WTC11 (cell line): ENCODE results near the gene MYL7. TPM values are rescaled to one million over a fixed set of nuclear protein-coding genes. Genes with fewer than 3 reads are reported as not detected.

Source experiments
- ATAC-seq: fragments of 200-7000 bp; cut with Tn5 transposase; 2 replicates; pipeline ENCODE4 v1.10.0; 2021; ENCODE audit warnings: mild to moderate bottlenecking, moderate library complexity
- CTCF ChIA-PET: fragments of 300-600 bp; sonication (Branson Sonifier 250); formaldehyde crosslinking; loops from one replicate; lab custom pipeline; 2021; ENCODE audit warnings: antibody characterized with exemption; lab: Charles Lee
- POLR2A ChIA-PET: fragments of 350-600 bp; sonication (Branson Sonifier 250); formaldehyde crosslinking; loops from one replicate; lab custom pipeline; 2021; ENCODE audit warnings: antibody characterized with exemption; lab: Charles Lee
- DNase-seq: peaks from one replicate; pipeline ENCODE4 v3.0.0; 2021; ENCODE audit warnings: low spot score
- H3K27ac Mint-ChIP-seq: 2 replicates; pipeline ENCODE4 v1.8.0; 2021; ENCODE audit warnings: mixed read lengths
- H3K27me3 Mint-ChIP-seq: 2 replicates; pipeline ENCODE4 v1.8.0; 2021; ENCODE audit warnings: low read depth, mild to moderate bottlenecking, moderate library complexity, mixed read lengths
- H3K36me3 Mint-ChIP-seq: 2 replicates; pipeline ENCODE4 v1.8.0; 2021; ENCODE audit warnings: mixed read lengths
- H3K4me1 Mint-ChIP-seq: 2 replicates; pipeline ENCODE4 v1.8.0; 2022; ENCODE audit warnings: mixed read lengths
- H3K4me3 Mint-ChIP-seq: 2 replicates; pipeline ENCODE4 v1.8.0; 2021; ENCODE audit warnings: mild to moderate bottlenecking, moderate library complexity, mixed read lengths
- H3K9me3 Mint-ChIP-seq: 2 replicates; pipeline ENCODE4 v1.8.0; 2021; ENCODE audit warnings: mixed read lengths
- CREB1 ChIP-seq: sonication (generic); formaldehyde crosslinking; IDR thresholded peaks from 2 replicates; pipeline ENCODE4 v1.8.0; 2023; ENCODE audit warnings: mild to moderate bottlenecking, missing genetic modification reagents
- EMX1 ChIP-seq: fragments of 250-450 bp; sonication (Bioruptor Pico); IDR thresholded peaks from 2 replicates; pipeline ENCODE4 v1.8.0; 2021; ENCODE audit warnings: mild to moderate bottlenecking
- FOXJ3 ChIP-seq: sonication (generic); formaldehyde crosslinking; IDR thresholded peaks from 2 replicates; pipeline ENCODE4 v1.9.0; 2021; ENCODE audit warnings: missing genetic modification reagents, mild to moderate bottlenecking, borderline replicate concordance
- FOXP1 ChIP-seq: sonication (generic); formaldehyde crosslinking; IDR thresholded peaks from 2 replicates; pipeline ENCODE4 v1.8.0; 2022; ENCODE audit warnings: missing genetic modification reagents, mild to moderate bottlenecking, moderate library complexity, borderline replicate concordance
- GRHL2 ChIP-seq: fragments of 250-450 bp; sonication (Bioruptor Pico); IDR thresholded peaks from 2 replicates; pipeline ENCODE4 v1.8.0; 2022; ENCODE audit warnings: mild to moderate bottlenecking, moderate library complexity; ENCODE audit not compliant: insufficient replicate concordance, severe bottlenecking
- KAT7 ChIP-seq: sonication (generic); formaldehyde crosslinking; IDR thresholded peaks from 2 replicates; pipeline ENCODE4 v1.8.1; 2023; ENCODE audit warnings: missing genetic modification reagents, mild to moderate bottlenecking, borderline replicate concordance
- MXD4 ChIP-seq: fragments of 250-450 bp; sonication (Bioruptor Pico); IDR thresholded peaks from 2 replicates; pipeline ENCODE4 v1.8.0; 2021; ENCODE audit warnings: mild to moderate bottlenecking, moderate library complexity, borderline replicate concordance
- SMAD4 ChIP-seq: sonication (generic); formaldehyde crosslinking; IDR thresholded peaks from 2 replicates; pipeline ENCODE4 v1.8.0; 2022; ENCODE audit warnings: mild to moderate bottlenecking, missing genetic modification reagents
- ZNF219 ChIP-seq: sonication (generic); formaldehyde crosslinking; IDR thresholded peaks from 2 replicates; pipeline ENCODE4 v1.8.0; 2023; ENCODE audit warnings: missing genetic modification reagents, mild to moderate bottlenecking, borderline replicate concordance
- ZNF281 ChIP-seq: sonication (generic); formaldehyde crosslinking; IDR thresholded peaks from 2 replicates; pipeline ENCODE4 v1.8.0; 2023; ENCODE audit warnings: mild to moderate bottlenecking, missing genetic modification reagents
- ZSCAN18 ChIP-seq: fragments of 250-450 bp; sonication (Bioruptor Pico); IDR thresholded peaks from 2 replicates; pipeline ENCODE4 v2.1.2; 2022; ENCODE audit warnings: mild to moderate bottlenecking, moderate library complexity
- total RNA-seq: library from RNA; stranded (reverse); gene quantifications from 3 replicates; pipeline ENCODE4 v1.2.3, GENCODE V29; 2021
- TF ChIP-seq, protein P1 (sequence below): sonication (generic); formaldehyde crosslinking; IDR thresholded peaks from 2 replicates; pipeline ENCODE4 v1.8.0; 2023; ENCODE audit warnings: missing genetic modification reagents, mild to moderate bottlenecking, borderline replicate concordance
- TF ChIP-seq, protein P2 (sequence below): sonication (generic); formaldehyde crosslinking; IDR thresholded peaks from 2 replicates; pipeline ENCODE4 v1.8.1; 2023; ENCODE audit warnings: mild to moderate bottlenecking, missing genetic modification reagents, moderate library complexity
- TF ChIP-seq, protein P3 (sequence below): sonication (generic); formaldehyde crosslinking; IDR thresholded peaks from 2 replicates; pipeline ENCODE4 v1.8.0; 2022; ENCODE audit warnings: missing genetic modification reagents
- TF ChIP-seq, protein P4 (sequence below): sonication (generic); formaldehyde crosslinking; IDR thresholded peaks from 2 replicates; pipeline ENCODE4 v1.8.0; 2022; ENCODE audit warnings: mild to moderate bottlenecking, missing genetic modification reagents

Gene MYL7
- total RNA-seq, 1 experiment from 2014 or later = 0.90 TPM

GRCh38 chr7:44155191-44156185 lies 14.4 kb upstream of the MYL7 start:
- H3K4me3 Mint-ChIP-seq = no peak overlapping the region
- H3K27me3 Mint-ChIP-seq = no peaks in the 10 kb centered on the region
- TF ChIP-seq ZNF281 (CRISPR knock-in tag) = no peak
- no peak for TF ChIP-seq CREB1 (CRISPR knock-in tag)
- TF ChIP-seq, protein P1, sequence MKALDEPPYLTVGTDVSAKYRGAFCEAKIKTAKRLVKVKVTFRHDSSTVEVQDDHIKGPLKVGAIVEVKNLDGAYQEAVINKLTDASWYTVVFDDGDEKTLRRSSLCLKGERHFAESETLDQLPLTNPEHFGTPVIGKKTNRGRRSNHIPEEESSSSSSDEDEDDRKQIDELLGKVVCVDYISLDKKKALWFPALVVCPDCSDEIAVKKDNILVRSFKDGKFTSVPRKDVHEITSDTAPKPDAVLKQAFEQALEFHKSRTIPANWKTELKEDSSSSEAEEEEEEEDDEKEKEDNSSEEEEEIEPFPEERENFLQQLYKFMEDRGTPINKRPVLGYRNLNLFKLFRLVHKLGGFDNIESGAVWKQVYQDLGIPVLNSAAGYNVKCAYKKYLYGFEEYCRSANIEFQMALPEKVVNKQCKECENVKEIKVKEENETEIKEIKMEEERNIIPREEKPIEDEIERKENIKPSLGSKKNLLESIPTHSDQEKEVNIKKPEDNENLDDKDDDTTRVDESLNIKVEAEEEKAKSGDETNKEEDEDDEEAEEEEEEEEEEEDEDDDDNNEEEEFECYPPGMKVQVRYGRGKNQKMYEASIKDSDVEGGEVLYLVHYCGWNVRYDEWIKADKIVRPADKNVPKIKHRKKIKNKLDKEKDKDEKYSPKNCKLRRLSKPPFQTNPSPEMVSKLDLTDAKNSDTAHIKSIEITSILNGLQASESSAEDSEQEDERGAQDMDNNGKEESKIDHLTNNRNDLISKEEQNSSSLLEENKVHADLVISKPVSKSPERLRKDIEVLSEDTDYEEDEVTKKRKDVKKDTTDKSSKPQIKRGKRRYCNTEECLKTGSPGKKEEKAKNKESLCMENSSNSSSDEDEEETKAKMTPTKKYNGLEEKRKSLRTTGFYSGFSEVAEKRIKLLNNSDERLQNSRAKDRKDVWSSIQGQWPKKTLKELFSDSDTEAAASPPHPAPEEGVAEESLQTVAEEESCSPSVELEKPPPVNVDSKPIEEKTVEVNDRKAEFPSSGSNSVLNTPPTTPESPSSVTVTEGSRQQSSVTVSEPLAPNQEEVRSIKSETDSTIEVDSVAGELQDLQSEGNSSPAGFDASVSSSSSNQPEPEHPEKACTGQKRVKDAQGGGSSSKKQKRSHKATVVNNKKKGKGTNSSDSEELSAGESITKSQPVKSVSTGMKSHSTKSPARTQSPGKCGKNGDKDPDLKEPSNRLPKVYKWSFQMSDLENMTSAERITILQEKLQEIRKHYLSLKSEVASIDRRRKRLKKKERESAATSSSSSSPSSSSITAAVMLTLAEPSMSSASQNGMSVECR = no peak
- TF ChIP-seq FOXJ3 = no peak
- TF ChIP-seq GRHL2 (CRISPR knock-in tag) = no peak
- no peak for TF ChIP-seq SMAD4 (CRISPR knock-in tag)
- no peak for TF ChIP-seq EMX1 (CRISPR knock-in tag)
- TF ChIP-seq ZNF219 = no peak
- no peak for TF ChIP-seq KAT7
- TF ChIP-seq, all 79 proteins: peak for 0
- ATAC-seq (no peak), DNase-seq (no peak)
- Mint-ChIP-seq H3K9me3 (no peaks in the 10 kb centered on the region), H3K36me3 (no peaks in the 10 kb centered on the region), H3K4me1 (no peaks in the 10 kb centered on the region), H3K27ac (no peak overlapping the region)
- CTCF ChIA-PET = no interaction called here
- POLR2A ChIA-PET = interaction anchor here (0.5 kb wide), 1 partner anchor 548 kb away, joined by 5 read pairs; no protein-coding TSS in a partner anchor

DNA sequence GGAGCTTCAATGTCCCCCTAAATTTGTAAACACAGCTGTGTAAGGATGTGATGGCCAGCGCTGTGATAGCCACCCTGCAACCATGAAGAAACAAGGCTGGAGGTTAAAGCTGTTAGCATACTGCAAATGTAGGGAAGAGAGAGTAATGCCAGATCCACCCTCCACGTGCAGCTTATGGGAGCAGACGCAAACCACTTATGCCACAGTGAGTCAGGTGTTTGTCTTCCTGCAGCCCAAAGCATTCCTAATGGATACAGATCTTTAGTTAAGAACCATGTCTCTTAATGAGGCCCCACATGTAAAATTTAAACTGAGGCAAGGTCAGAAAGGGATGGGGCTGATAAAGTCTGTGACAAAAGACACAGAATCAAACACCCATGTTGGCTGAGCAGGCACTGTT lies 13.6 kb upstream of the MYL7 start:
- CTCF ChIA-PET = interaction anchor here (1.5 kb wide), 1 partner anchor 35 kb away, joined by 3 read pairs; the partner anchor contains the start of gene GCK
- H3K9me3 Mint-ChIP-seq = no peaks in the 10 kb centered on the region
- H3K4me1 Mint-ChIP-seq = no peaks in the 10 kb centered on the region
- POLR2A ChIA-PET = no interaction called here
- H3K36me3 Mint-ChIP-seq = no peaks in the 10 kb centered on the region
- TF ChIP-seq ZSCAN18 (no peak), FOXP1 (CRISPR knock-in tag) (no peak)
- DNase-seq (no peak), ATAC-seq (no peak)
- no peak overlapping the region for H3K27ac Mint-ChIP-seq
- no peaks in the 10 kb centered on the region for H3K27me3 Mint-ChIP-seq
- no peak overlapping the region for H3K4me3 Mint-ChIP-seq

- ChIA-PET POLR2A (no interaction called here), CTCF (interaction anchor here (0.9 to 1.5 kb wide), 5 partner anchors 9 to 87 kb away, joined by 3 to 7 read pairs (median 3); partner anchors contain the start of gene GCK)
- Mint-ChIP-seq H3K9me3 (no peaks in the 10 kb centered on the region), H3K36me3 (no peaks in the 10 kb centered on the region), H3K4me3 (no peak overlapping the region), H3K27me3 (no peaks in the 10 kb centered on the region), H3K27ac (no peak overlapping the region), H3K4me1 (no peaks in the 10 kb centered on the region)
- ATAC-seq (no peak), DNase-seq (peak; percentile 5)
- TF ChIP-seq, protein P2, sequence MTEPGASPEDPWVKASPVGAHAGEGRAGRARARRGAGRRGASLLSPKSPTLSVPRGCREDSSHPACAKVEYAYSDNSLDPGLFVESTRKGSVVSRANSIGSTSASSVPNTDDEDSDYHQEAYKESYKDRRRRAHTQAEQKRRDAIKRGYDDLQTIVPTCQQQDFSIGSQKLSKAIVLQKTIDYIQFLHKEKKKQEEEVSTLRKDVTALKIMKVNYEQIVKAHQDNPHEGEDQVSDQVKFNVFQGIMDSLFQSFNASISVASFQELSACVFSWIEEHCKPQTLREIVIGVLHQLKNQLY (CRISPR knock-in tag) = no peak
- TF ChIP-seq MXD4 (CRISPR knock-in tag) = no peak
- TF ChIP-seq, protein P3, sequence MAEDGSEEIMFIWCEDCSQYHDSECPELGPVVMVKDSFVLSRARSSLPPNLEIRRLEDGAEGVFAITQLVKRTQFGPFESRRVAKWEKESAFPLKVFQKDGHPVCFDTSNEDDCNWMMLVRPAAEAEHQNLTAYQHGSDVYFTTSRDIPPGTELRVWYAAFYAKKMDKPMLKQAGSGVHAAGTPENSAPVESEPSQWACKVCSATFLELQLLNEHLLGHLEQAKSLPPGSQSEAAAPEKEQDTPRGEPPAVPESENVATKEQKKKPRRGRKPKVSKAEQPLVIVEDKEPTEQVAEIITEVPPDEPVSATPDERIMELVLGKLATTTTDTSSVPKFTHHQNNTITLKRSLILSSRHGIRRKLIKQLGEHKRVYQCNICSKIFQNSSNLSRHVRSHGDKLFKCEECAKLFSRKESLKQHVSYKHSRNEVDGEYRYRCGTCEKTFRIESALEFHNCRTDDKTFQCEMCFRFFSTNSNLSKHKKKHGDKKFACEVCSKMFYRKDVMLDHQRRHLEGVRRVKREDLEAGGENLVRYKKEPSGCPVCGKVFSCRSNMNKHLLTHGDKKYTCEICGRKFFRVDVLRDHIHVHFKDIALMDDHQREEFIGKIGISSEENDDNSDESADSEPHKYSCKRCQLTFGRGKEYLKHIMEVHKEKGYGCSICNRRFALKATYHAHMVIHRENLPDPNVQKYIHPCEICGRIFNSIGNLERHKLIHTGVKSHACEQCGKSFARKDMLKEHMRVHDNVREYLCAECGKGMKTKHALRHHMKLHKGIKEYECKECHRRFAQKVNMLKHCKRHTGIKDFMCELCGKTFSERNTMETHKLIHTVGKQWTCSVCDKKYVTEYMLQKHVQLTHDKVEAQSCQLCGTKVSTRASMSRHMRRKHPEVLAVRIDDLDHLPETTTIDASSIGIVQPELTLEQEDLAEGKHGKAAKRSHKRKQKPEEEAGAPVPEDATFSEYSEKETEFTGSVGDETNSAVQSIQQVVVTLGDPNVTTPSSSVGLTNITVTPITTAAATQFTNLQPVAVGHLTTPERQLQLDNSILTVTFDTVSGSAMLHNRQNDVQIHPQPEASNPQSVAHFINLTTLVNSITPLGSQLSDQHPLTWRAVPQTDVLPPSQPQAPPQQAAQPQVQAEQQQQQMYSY (CRISPR knock-in tag) = no peak
- TF ChIP-seq, protein P4, sequence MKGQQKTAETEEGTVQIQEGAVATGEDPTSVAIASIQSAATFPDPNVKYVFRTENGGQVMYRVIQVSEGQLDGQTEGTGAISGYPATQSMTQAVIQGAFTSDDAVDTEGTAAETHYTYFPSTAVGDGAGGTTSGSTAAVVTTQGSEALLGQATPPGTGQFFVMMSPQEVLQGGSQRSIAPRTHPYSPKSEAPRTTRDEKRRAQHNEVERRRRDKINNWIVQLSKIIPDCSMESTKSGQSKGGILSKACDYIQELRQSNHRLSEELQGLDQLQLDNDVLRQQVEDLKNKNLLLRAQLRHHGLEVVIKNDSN (CRISPR knock-in tag) = no peak
These were observed 12.8 kb upstream of the MYL7 start for GRCh38 chr7:44153948-44154335.
